Measurements from ENCODE around the gene WDR35.
"Not testable (repeated sequence)": the region's sequence is repeated elsewhere in the genome, so short reads cannot be mapped to it uniquely, and the experiment has no call there.

WDR35 gene

DNA sequence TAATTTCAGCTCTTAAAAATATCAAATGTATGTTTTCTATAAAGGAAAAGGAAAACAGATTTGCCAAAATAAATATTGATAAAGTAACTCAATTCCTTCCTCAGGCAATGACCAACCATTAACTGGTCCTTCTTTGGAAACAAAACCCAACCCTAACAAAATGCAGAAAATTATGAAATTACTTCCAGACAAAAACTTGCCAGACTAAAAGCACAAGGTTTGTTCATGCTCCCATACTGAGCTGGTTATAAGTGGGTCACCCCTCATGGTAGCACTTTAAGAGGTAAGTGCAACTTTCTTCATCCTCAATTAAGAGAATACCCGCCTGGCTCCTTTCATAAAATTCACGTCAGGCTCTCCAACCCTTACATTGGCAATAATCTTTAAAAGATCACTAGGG is 57.0 kb downstream of the WDR35 start:
- H3K9me3 ChIP-seq (ENCODE audit: insufficient read depth, low read depth, low read length): peaks cover 7% of the 10 kb centered on the region; the same call in 1 of the 2 replicates
- no peaks in the 10 kb centered on the region for H3K27me3 ChIP-seq (ENCODE audit: insufficient read depth, low read length)
- H3K9ac ChIP-seq (ENCODE audit: low read depth, low read length): no peak overlapping the region
- no peak overlapping the region for H3K4me3 ChIP-seq (ENCODE audit: low read length)
- no peak overlapping the region for H3K27ac ChIP-seq (ENCODE audit: low read length)
- peaks cover 86% of the 10 kb centered on the region for H3K36me3 ChIP-seq (ENCODE audit: insufficient read depth, low read depth, low read length)
- H3K4me1 ChIP-seq (ENCODE audit: insufficient read depth, low read length): no peaks in the 10 kb centered on the region

DNA sequence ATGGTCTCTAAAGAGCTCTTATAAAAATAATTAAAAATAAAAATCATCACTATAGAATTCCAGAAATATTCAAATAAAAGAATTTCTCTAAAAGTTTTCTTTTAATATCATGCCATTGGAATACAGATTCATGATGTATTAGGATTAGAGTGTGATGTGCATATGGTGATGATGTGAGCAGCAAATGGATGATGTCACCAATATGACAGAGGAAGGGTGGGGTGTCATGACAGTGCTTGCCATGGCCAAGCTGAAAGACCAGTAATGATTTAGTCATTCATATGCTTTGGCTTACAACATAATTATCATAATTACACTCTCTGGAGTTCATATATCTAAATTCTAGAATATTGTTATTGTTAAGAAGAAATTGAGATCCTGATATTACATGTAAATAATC is 60.7 kb downstream of the WDR35 start:
- Histone ChIP-seq H3K4me3 (ENCODE audit: low read length) (no peak overlapping the region), H3K36me3 (ENCODE audit: insufficient read depth, low read depth, low read length) (peaks cover 70% of the 10 kb centered on the region), H3K4me1 (ENCODE audit: insufficient read depth, low read length) (no peaks in the 10 kb centered on the region; the same call in 1 of the 2 replicates), H3K27me3 (ENCODE audit: insufficient read depth, low read length) (no peaks in the 10 kb centered on the region), H3K9me3 (ENCODE audit: insufficient read depth, low read depth, low read length) (peaks cover 11% of the 10 kb centered on the region; the same call in 1 of the 2 replicates), H3K27ac (ENCODE audit: low read length) (no peak overlapping the region), H3K9ac (ENCODE audit: low read depth, low read length) (no peak overlapping the region)

DNA sequence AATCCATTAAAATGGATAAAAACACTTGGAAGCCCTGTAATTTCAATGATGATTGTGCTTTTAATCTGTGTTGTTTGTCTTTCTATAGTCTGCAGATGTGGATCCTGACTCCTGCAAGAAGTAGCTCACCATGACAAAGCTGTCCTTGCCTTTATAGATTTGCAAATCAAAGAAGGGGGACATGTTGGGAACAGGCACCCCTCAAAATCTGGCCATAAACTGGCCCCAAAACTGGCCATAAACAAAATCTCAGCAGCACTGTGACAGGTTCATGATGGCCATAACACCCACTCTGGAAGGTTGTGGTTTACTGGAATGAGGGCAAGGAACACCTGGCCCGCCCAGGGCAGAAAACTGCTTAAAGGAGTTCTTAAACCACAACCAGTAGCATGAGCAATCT is 62.1 kb downstream of the WDR35 start:
- peaks cover 11% of the 10 kb centered on the region; the same call in 1 of the 2 replicates for H3K9me3 ChIP-seq (ENCODE audit: insufficient read depth, low read depth, low read length)
- H3K27ac ChIP-seq (ENCODE audit: low read length); H3K27me3 ChIP-seq (ENCODE audit: insufficient read depth, low read length); H3K4me3 ChIP-seq (ENCODE audit: low read length); H3K9ac ChIP-seq (ENCODE audit: low read depth, low read length); H3K4me1 ChIP-seq (ENCODE audit: insufficient read depth, low read length): not testable (repeated sequence)
- H3K36me3 ChIP-seq (ENCODE audit: insufficient read depth, low read depth, low read length): peaks cover 70% of the 10 kb centered on the region

- not testable (repeated sequence) for H3K27ac ChIP-seq (ENCODE audit: low read length); H3K27me3 ChIP-seq (ENCODE audit: insufficient read depth, low read length); H3K4me1 ChIP-seq (ENCODE audit: insufficient read depth, low read length); H3K4me3 ChIP-seq (ENCODE audit: low read length); H3K9ac ChIP-seq (ENCODE audit: low read depth, low read length)
- H3K9me3 ChIP-seq (ENCODE audit: insufficient read depth, low read depth, low read length): peaks cover 11% of the 10 kb centered on the region; the same call in 1 of the 2 replicates
- H3K36me3 ChIP-seq (ENCODE audit: insufficient read depth, low read depth, low read length): peaks cover 40% of the 10 kb centered on the region
Observed at GRCh38 chr2:19924526-19924925, 65.4 kb downstream of the WDR35 start.

- H3K9ac ChIP-seq (ENCODE audit: low read depth, low read length); H3K9me3 ChIP-seq (ENCODE audit: insufficient read depth, low read depth, low read length); H3K27me3 ChIP-seq (ENCODE audit: insufficient read depth, low read length); H3K4me3 ChIP-seq (ENCODE audit: low read length); H3K4me1 ChIP-seq (ENCODE audit: insufficient read depth, low read length); H3K27ac ChIP-seq (ENCODE audit: low read length): not testable (repeated sequence)
- peaks cover 17% of the 10 kb centered on the region; the same call in 1 of the 2 replicates for H3K36me3 ChIP-seq (ENCODE audit: insufficient read depth, low read depth, low read length)
Observed at GRCh38 chr2:19922188-19922587, 67.7 kb downstream of the WDR35 start.

DNA sequence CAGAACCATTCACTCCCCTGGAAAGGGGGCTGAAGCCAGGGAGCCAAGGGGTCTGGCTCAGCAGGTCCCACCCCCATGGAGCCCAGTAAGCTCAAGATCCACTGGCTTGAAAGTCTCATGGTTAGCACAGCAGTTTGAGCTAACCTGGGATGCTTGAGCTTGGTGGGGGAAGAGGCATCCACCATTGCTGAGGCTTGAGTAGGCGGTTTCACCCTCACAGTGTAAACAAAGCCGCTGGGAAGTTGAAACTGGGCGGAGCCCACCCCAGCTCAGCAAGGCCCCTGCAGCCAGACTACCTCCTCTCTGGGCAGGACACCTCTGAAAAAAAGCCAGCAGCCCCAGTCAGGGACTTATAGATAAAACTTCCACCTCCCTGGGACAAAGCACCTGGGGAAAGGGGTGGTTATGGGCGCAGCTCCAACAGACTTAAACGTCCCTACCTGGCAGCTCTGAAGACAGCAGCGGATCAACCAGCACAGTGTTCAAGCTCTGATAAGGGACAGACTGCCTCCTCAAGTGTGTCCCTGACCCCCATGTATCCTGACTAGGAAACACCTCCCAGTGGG is 73.4 kb downstream of the WDR35 start:
- Histone ChIP-seq H3K36me3 (ENCODE audit: insufficient read depth, low read depth, low read length) (peaks cover 32% of the 10 kb centered on the region), H3K27ac (ENCODE audit: low read length) (no peak overlapping the region), H3K4me3 (ENCODE audit: low read length) (no peak overlapping the region), H3K9me3 (ENCODE audit: insufficient read depth, low read depth, low read length) (no peaks in the 10 kb centered on the region), H3K9ac (ENCODE audit: low read depth, low read length) (no peak overlapping the region), H3K4me1 (ENCODE audit: insufficient read depth, low read length) (no peaks in the 10 kb centered on the region), H3K27me3 (ENCODE audit: insufficient read depth, low read length) (no peaks in the 10 kb centered on the region)

GRCh38 chr2:19914266-19914975 is 75.5 kb downstream of the WDR35 start:
- no peaks in the 10 kb centered on the region for H3K4me1 ChIP-seq (ENCODE audit: insufficient read depth, low read length)
- H3K9me3 ChIP-seq (ENCODE audit: insufficient read depth, low read depth, low read length): no peaks in the 10 kb centered on the region
- H3K27me3 ChIP-seq (ENCODE audit: insufficient read depth, low read length): no peaks in the 10 kb centered on the region
- H3K36me3 ChIP-seq (ENCODE audit: insufficient read depth, low read depth, low read length): peaks cover 33% of the 10 kb centered on the region
- no peak overlapping the region for H3K27ac ChIP-seq (ENCODE audit: low read length)
- no peak overlapping the region for H3K4me3 ChIP-seq (ENCODE audit: low read length)
- H3K9ac ChIP-seq (ENCODE audit: low read depth, low read length): no peak overlapping the region

- no peak overlapping the region for H3K4me3 ChIP-seq (ENCODE audit: low read length)
- no peak overlapping the region for H3K9ac ChIP-seq (ENCODE audit: low read depth, low read length)
- no peaks in the 10 kb centered on the region for H3K27me3 ChIP-seq (ENCODE audit: insufficient read depth, low read length)
- no peak overlapping the region for H3K27ac ChIP-seq (ENCODE audit: low read length)
- H3K4me1 ChIP-seq (ENCODE audit: insufficient read depth, low read length): no peaks in the 10 kb centered on the region
- H3K36me3 ChIP-seq (ENCODE audit: insufficient read depth, low read depth, low read length): peaks cover 33% of the 10 kb centered on the region
- H3K9me3 ChIP-seq (ENCODE audit: insufficient read depth, low read depth, low read length): no peaks in the 10 kb centered on the region
Observed at GRCh38 chr2:19911808-19912509, 77.9 kb downstream of the WDR35 start.

GRCh38 chr2:19902216-19902740 is 87.6 kb downstream of the WDR35 start:
- no peaks in the 10 kb centered on the region for H3K9me3 ChIP-seq (ENCODE audit: insufficient read depth, low read depth, low read length)
- H3K27ac ChIP-seq (ENCODE audit: low read length): peak overlapping the region; percentile 93
- peak overlapping the region; percentile 91 for H3K4me3 ChIP-seq (ENCODE audit: low read length)
- H3K36me3 ChIP-seq (ENCODE audit: insufficient read depth, low read depth, low read length): no peaks in the 10 kb centered on the region
- peak overlapping the region; percentile 98 for H3K9ac ChIP-seq (ENCODE audit: low read depth, low read length)
- no peaks in the 10 kb centered on the region for H3K27me3 ChIP-seq (ENCODE audit: insufficient read depth, low read length)
- peaks cover 11% of the 10 kb centered on the region; the same call in 1 of the 2 replicates for H3K4me1 ChIP-seq (ENCODE audit: insufficient read depth, low read length)

GRCh38 chr2:19901442-19902215 is 88.3 kb downstream of the WDR35 start, which contains the start of gene TTC32:
Gene TTC32 (minus strand): TSS chr2:19901983. CDS start chr2:19901854, 129 bp downstream.
- Histone ChIP-seq H3K27ac (ENCODE audit: low read length) (peak within 1 kb of the TSS; percentile 93), H3K27me3 (ENCODE audit: insufficient read depth, low read length) (no peaks in the 10 kb centered on the region), H3K4me3 (ENCODE audit: low read length) (peak within 1 kb of the TSS; percentile 91), H3K9ac (ENCODE audit: low read depth, low read length) (peak within 1 kb of the TSS; percentile 98), H3K36me3 (ENCODE audit: insufficient read depth, low read depth, low read length) (no peaks in the 10 kb centered on the region), H3K4me1 (ENCODE audit: insufficient read depth, low read length) (peaks cover 11% of the 10 kb centered on the region; the same call in 1 of the 2 replicates), H3K9me3 (ENCODE audit: insufficient read depth, low read depth, low read length) (no peaks in the 10 kb centered on the region)

GRCh38 chr2:19900931-19901441 is 88.9 kb downstream of the WDR35 start:
- Histone ChIP-seq H3K36me3 (ENCODE audit: insufficient read depth, low read depth, low read length) (no peaks in the 10 kb centered on the region), H3K27ac (ENCODE audit: low read length) (peak overlapping the region; percentile 93), H3K9me3 (ENCODE audit: insufficient read depth, low read depth, low read length) (no peaks in the 10 kb centered on the region)

More at GRCh38 chr2:19900931-19901441, 88.9 kb downstream of the WDR35 start:
- Histone ChIP-seq H3K4me3 (ENCODE audit: low read length) (peak overlapping the region; percentile 91), H3K27me3 (ENCODE audit: insufficient read depth, low read length) (no peaks in the 10 kb centered on the region), H3K9ac (ENCODE audit: low read depth, low read length) (peak overlapping the region; percentile 98), H3K4me1 (ENCODE audit: insufficient read depth, low read length) (peaks cover 11% of the 10 kb centered on the region; the same call in 1 of the 2 replicates)

Measured in iPS-20b (cell line).